Bronchial epithelial cell (primary cell): ENCODE measurements around the gene TIMM21. TPM values are rescaled to one million over a fixed set of nuclear protein-coding genes. Genes with fewer than 3 reads are reported as not detected.

ENCODE experiments used
- DNase-seq: peaks from one replicate; pipeline ENCODE4 v3.0.0-alpha.2; 2010; ENCODE audit warnings: low read depth
- FAIRE-seq: peaks from 2 replicates; lab custom pipeline; 2011; peaks lifted over from hg19 to GRCh38; lab: Jason Lieb, UNC
- H3K27me3 ChIP-seq: 2 replicates; pipeline ENCODE4 v1.5.1; 2011; ENCODE audit warnings: low read length; ENCODE audit not compliant: control insufficient read depth, insufficient read depth
- H3K36me3 ChIP-seq: 2 replicates; pipeline ENCODE4 v1.5.1; 2011; ENCODE audit warnings: low read length; ENCODE audit not compliant: control insufficient read depth, insufficient read depth
- H3K4me3 ChIP-seq: 2 replicates; pipeline ENCODE4 v1.5.1; 2011; ENCODE audit warnings: mild to moderate bottlenecking, low read depth, low read length, control low read depth
- CTCF ChIP-seq: IDR thresholded peaks from 2 replicates; pipeline ENCODE4 v1.5.1; 2011; ENCODE audit warnings: mild to moderate bottlenecking, moderate library complexity, low read length, control low read depth, inconsistent platforms; ENCODE audit not compliant: insufficient read depth, severe bottlenecking
- total RNA-seq: library from RNA; depleted of rRNA; stranded (reverse); fragments of >200 nt; gene quantifications from 2 replicates; pipeline ENCODE4 v1.2.1, GENCODE V29; 2014

The TIMM21 gene
- total RNA-seq, 1 donor from 2014 or later, result 25.0 TPM

- DNase-seq (no peak), FAIRE-seq (no peak)
- peak overlapping the region; percentile 88 for H3K4me3 ChIP-seq
- no peaks in the 10 kb centered on the region for H3K27me3 ChIP-seq
- TF ChIP-seq CTCF, result no peak
- peaks cover 7% of the 10 kb centered on the region for H3K36me3 ChIP-seq
These were observed 888 bp upstream of the TIMM21 start for GRCh38 chr18:74147491-74147778.

DNA sequence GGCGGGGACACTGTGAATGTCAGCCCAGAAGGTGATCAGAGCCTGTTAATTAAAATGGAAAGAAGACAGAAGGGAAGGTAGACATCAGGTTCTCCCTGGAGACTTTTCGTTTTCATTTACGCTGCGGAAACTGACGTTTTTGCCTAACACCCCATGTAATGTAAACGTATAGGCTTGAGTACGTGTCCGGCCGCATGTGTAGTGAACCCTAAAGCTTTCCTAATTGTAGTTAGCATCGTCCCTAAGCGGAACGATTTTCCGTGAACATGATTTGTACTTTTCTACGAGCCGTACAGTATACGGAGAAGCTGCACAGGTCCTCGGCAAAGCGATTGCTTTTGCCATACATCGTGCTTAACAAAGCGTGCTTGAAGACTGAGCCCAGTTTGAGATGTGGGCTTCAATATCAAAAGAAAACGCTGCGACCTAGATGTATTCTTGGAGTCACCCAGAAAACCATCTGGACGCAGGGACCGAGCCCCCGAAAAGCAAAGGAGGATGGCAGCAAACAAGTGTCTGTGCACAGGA is 284 bp downstream of the TIMM21 start:
- Histone ChIP-seq H3K27me3 (no peaks in the 10 kb centered on the region), H3K36me3 (peaks cover 7% of the 10 kb centered on the region), H3K4me3 (peak overlapping the region; percentile 88)
- no peak for TF ChIP-seq CTCF
- no peak for FAIRE-seq
- no peak for DNase-seq

DNA sequence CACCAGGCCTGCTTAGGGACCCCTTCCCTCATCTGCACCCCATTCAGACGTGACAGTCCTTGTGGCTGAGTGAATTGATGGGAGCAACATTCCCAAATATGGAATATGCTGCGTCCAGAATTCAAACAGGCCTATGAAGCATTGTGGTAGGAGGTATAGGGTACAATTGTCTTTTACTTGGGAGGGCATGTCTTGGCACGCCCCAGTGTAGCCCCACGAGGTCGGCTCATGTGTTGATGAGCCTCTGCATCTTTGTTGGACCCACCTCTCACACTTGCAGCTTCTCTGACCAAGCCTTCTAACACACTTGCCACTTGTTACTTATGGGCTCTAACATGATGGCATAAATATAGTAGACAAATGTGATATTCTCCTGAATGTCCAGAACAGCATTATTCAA is 1.6 kb downstream of the TIMM21 start:
- FAIRE-seq, result no peak
- Histone ChIP-seq H3K36me3 (peaks cover 7% of the 10 kb centered on the region), H3K27me3 (no peaks in the 10 kb centered on the region), H3K4me3 (no peak overlapping the region)
- no peak for TF ChIP-seq CTCF
- no peak for DNase-seq

- H3K36me3 ChIP-seq, result peaks cover 7% of the 10 kb centered on the region
- no peak overlapping the region for H3K4me3 ChIP-seq
- no peaks in the 10 kb centered on the region for H3K27me3 ChIP-seq
- TF ChIP-seq CTCF, result no peak
- no peak for FAIRE-seq
- DNase-seq, result no peak
These were observed 3.9 kb downstream of the TIMM21 start for GRCh38 chr18:74152270-74152669.

DNA sequence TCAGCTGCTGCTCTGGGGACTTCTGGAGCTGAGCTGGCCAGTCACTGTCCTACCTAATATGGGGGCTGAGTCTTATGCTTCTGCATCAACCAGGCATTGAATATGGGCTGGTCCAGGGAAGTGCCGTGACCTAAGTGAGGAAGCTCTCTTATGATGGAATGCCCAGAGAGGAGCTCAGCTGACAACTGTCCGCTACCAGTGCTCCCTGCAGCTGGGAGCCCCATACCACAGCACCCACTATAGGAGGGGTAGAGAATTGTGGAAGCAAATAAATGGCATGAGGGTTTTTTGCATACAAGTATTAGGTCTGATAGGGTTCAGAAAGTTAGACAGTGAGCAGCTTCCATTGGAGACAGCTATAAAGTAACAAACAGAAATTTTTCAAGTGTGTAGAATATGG is 4.5 kb downstream of the TIMM21 start:
- no peak for FAIRE-seq
- H3K27me3 ChIP-seq, result no peaks in the 10 kb centered on the region
- no peak for TF ChIP-seq CTCF
- no peak for DNase-seq
- H3K36me3 ChIP-seq, result peaks cover 7% of the 10 kb centered on the region
- H3K4me3 ChIP-seq, result no peak overlapping the region

GRCh38 chr18:74153377-74153776 is 5.1 kb downstream of the TIMM21 start:
- DNase-seq (no peak), FAIRE-seq (no peak)
- Histone ChIP-seq H3K4me3 (no peak overlapping the region), H3K27me3 (no peaks in the 10 kb centered on the region), H3K36me3 (peaks cover 7% of the 10 kb centered on the region)
- no peak for TF ChIP-seq CTCF
